Natural killer cell (primary cell): Measurements from ENCODE around the gene TMEM212. TPM values are rescaled to one million over a fixed set of nuclear protein-coding genes. Genes with fewer than 3 reads are reported as not detected.

Experiments used
- ATAC-seq, 3 donors: fragments of 150-1000 bp in 2 of 3; fragments of 200-7000 bp in 1 of 3; cut with Tn5 transposase; 1 replicate in 1 of 3; 2 replicates in 2 of 3; pipeline ENCODE4 v1.10.0; 2021; ENCODE audit warnings: mild to moderate bottlenecking in 2 of 3, moderate library complexity in 2 of 3
- DNase-seq, 2 donors: peaks; one replicate each; pipeline versions ENCODE4 v3.0.0 to v3.0.0-alpha.2; 2013 to 2021; ENCODE audit warnings: mixed read lengths in 1 of 2
- H3K27ac ChIP-seq: one replicate; pipeline ENCODE4 v1.5.1; 2013; ENCODE audit warnings: mild to moderate bottlenecking, low read length
- H3K27me3 ChIP-seq: one replicate; pipeline ENCODE4 v1.6.1; 2013; ENCODE audit warnings: low read length; ENCODE audit not compliant: control insufficient read depth, insufficient read depth
- H3K36me3 ChIP-seq: one replicate; pipeline ENCODE4 v1.6.1; 2013; ENCODE audit warnings: low read length; ENCODE audit not compliant: control insufficient read depth, insufficient read depth
- H3K4me1 ChIP-seq: one replicate; pipeline ENCODE4 v1.6.1; 2013; ENCODE audit warnings: low read length; ENCODE audit not compliant: control insufficient read depth, insufficient read depth
- H3K4me3 ChIP-seq: one replicate; pipeline ENCODE4 v1.5.1; 2013; ENCODE audit warnings: low read length
- H3K9me3 ChIP-seq: one replicate; pipeline ENCODE4 v1.6.1; 2013; ENCODE audit warnings: low read length; ENCODE audit not compliant: control insufficient read depth, insufficient read depth
- H3K27ac Mint-ChIP-seq, 2 donors: one replicate each; pipeline ENCODE4 v1.8.0; 2022; ENCODE audit warnings: mild to moderate bottlenecking in 2 of 2, mixed read lengths in 2 of 2, moderate library complexity in 1 of 2
- H3K27me3 Mint-ChIP-seq, 2 donors: one replicate each; pipeline ENCODE4 v1.8.0; 2022; ENCODE audit warnings: low read depth in 2 of 2, mixed read lengths in 2 of 2
- H3K36me3 Mint-ChIP-seq: one replicate; pipeline ENCODE4 v1.8.0; 2022; ENCODE audit warnings: mixed read lengths
- H3K4me1 Mint-ChIP-seq, 2 donors: one replicate each; pipeline ENCODE4 v1.8.0; 2022; ENCODE audit warnings: mixed read lengths in 2 of 2
- H3K4me3 Mint-ChIP-seq: one replicate; pipeline ENCODE4 v1.8.0; 2022; ENCODE audit warnings: mild to moderate bottlenecking, moderate library complexity, mixed read lengths
- H3K9me3 Mint-ChIP-seq, 2 donors: one replicate each; pipeline ENCODE4 v1.8.0; 2022; ENCODE audit warnings: mixed read lengths in 2 of 2
- WGBS: methylation state at CpG from one replicate; pipeline ENCODE4 v1.1.7; 2013; ENCODE audit warnings: missing lambda C conversion rate; ENCODE audit not compliant: insufficient coverage; 5-methylcytosine and 5-hydroxymethylcytosine counted together
- intact Hi-C: fragments of 100-400 bp; cut with micrococcal nuclease; formaldehyde crosslinking; loops from one replicate; pipeline ENCODE4 v1.14.2; 2022
- total RNA-seq, 4 donors: library from RNA; stranded (reverse); fragments of 120-200 nt in 1 of 4; gene quantifications; one replicate each; pipeline versions ENCODE4 v1.2.3 to v1.2.4, GENCODE V29; 2013 to 2022
- TF ChIP-seq, protein P1 (sequence below): fragments of 200-600 bp; IDR thresholded peaks from one replicate; pipeline ENCODE4 v1.8.0; 2022; ENCODE audit warnings: antibody characterized with exemption

Gene TMEM212
- total RNA-seq, 3 donors from 2014 or later (not counting 1 experiment from before 2014, with no cell fraction given) = not detected

DNA sequence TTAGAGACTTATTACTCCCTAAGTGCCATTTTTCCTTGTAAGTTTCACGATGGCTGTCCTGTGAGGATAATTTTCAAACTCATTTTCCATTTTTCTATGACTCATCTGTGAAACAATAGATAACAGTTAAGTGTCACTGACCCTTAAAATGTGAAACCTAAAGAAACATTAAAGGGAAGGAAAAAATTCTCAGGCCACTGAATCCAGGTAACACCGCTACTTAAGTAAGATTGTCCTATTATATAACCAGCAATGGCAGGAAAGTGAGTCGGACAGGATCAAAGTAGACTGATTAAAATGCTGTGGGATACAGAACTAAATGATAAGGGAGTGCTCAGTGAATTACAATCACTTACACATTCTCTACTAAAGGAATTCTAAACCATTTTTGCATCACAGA lies 45.3 kb upstream of the TMEM212 start:
- no peaks in the 10 kb centered on the region for H3K36me3 Mint-ChIP-seq
- no peak for ATAC-seq
- Histone ChIP-seq H3K4me1 (no peaks in the 10 kb centered on the region), H3K9me3 (no peaks in the 10 kb centered on the region), H3K4me3 (no peak overlapping the region), H3K27ac (no peak overlapping the region), H3K27me3 (no peaks in the 10 kb centered on the region), H3K36me3 (no peaks in the 10 kb centered on the region)
- 80% methylated on average over 1 of the region's 3 CpGs for WGBS
- no peaks in the 10 kb centered on the region for H3K4me1 Mint-ChIP-seq
- H3K27ac Mint-ChIP-seq = no peak overlapping the region
- no peak overlapping the region for H3K4me3 Mint-ChIP-seq
- H3K9me3 Mint-ChIP-seq = no peaks in the 10 kb centered on the region
- DNase-seq = no peak
- no peaks in the 10 kb centered on the region for H3K27me3 Mint-ChIP-seq
- TF ChIP-seq, protein P1, sequence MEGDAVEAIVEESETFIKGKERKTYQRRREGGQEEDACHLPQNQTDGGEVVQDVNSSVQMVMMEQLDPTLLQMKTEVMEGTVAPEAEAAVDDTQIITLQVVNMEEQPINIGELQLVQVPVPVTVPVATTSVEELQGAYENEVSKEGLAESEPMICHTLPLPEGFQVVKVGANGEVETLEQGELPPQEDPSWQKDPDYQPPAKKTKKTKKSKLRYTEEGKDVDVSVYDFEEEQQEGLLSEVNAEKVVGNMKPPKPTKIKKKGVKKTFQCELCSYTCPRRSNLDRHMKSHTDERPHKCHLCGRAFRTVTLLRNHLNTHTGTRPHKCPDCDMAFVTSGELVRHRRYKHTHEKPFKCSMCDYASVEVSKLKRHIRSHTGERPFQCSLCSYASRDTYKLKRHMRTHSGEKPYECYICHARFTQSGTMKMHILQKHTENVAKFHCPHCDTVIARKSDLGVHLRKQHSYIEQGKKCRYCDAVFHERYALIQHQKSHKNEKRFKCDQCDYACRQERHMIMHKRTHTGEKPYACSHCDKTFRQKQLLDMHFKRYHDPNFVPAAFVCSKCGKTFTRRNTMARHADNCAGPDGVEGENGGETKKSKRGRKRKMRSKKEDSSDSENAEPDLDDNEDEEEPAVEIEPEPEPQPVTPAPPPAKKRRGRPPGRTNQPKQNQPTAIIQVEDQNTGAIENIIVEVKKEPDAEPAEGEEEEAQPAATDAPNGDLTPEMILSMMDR = no peak
- intact Hi-C loops = no loop called here

DNA sequence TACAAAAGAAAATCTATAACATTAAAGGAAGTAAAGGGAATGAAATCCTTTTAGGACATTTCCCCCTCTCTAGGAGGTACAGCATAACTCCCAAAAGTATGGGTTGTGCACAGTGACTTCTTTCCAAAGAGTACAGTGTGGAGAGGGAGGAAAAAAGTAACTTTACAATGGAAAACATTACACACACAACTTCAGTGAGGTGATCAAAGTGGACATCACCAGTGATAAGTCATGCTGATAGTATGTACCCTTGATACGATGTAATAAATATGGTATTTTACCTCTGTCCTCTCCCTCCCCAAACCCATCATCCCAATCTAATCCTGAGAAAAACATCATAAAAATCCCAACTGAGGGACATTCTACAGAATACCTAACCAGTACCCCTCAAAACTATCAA lies 43.6 kb upstream of the TMEM212 start:
- WGBS = no CpG with 5 or more reads among the region's 1 CpG
- no peaks in the 10 kb centered on the region for H3K27me3 ChIP-seq
- H3K4me1 ChIP-seq = no peaks in the 10 kb centered on the region
- H3K9me3 ChIP-seq = no peaks in the 10 kb centered on the region
- Mint-ChIP-seq H3K27ac (no peak overlapping the region), H3K36me3 (no peaks in the 10 kb centered on the region), H3K9me3 (no peaks in the 10 kb centered on the region), H3K4me3 (no peak overlapping the region), H3K4me1 (no peaks in the 10 kb centered on the region), H3K27me3 (no peaks in the 10 kb centered on the region)
- no peaks in the 10 kb centered on the region for H3K36me3 ChIP-seq
- H3K4me3 ChIP-seq = no peak overlapping the region
- no peak overlapping the region for H3K27ac ChIP-seq
- TF ChIP-seq, protein P1 = no peak
- DNase-seq (no peak), ATAC-seq (no peak)
- intact Hi-C loops = no loop called here

DNA sequence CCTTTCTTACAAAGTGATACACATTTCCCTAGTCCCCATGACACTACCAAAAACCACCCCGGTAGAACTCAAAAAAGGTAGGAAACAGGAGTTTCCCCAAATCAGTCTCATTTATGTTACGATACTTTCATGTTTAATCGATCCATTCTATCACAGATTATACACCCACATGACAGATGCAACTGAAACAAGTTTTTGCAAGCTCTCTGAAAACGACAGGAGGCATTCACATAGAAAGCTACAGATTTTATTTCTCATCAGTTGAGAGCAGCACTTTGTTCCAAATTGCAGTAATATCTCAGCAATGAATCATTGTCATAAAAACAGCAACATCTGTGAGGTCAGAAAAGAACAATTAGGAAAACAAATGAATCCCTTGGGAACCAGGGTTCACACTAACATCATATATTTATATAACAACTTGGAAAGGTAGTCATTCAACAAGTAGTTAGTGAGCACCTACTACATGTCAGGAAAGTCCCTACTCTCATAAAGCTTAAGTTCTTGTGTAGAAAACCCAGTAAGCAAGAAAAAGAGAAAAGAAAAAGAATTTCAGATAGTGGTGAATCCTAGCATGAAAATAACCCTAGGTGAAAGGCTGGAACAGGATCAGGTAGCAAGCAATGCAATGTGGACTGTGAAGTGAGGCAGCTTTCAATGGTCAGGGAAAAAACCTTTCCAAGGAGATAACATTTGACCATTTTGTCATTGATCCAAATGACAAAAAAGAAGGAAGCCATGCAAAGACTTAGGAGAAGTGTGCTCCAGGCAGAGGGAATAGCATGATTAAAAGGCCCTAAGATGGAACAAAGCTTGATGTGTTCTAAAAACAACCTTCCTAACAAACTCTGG lies 41.2 kb upstream of the TMEM212 start:
- H3K36me3 Mint-ChIP-seq = no peaks in the 10 kb centered on the region
- intact Hi-C loops = no loop called here
- no peak overlapping the region for H3K27ac ChIP-seq
- WGBS = 92% methylated on average over 4 of the region's 4 CpGs
- TF ChIP-seq, protein P1 = no peak
- ATAC-seq (no peak), DNase-seq (no peak)
- no peak overlapping the region for H3K27ac Mint-ChIP-seq
- H3K9me3 Mint-ChIP-seq = no peaks in the 10 kb centered on the region
- H3K9me3 ChIP-seq = no peaks in the 10 kb centered on the region
- no peak overlapping the region for H3K4me3 Mint-ChIP-seq
- no peak overlapping the region for H3K4me3 ChIP-seq
- H3K36me3 ChIP-seq = no peaks in the 10 kb centered on the region
- peaks cover 6 to 7% of the 10 kb centered on the region in 2 donors for H3K4me1 Mint-ChIP-seq
- H3K27me3 ChIP-seq = no peaks in the 10 kb centered on the region
- no peaks in the 10 kb centered on the region for H3K27me3 Mint-ChIP-seq
- H3K4me1 ChIP-seq = no peaks in the 10 kb centered on the region

DNA sequence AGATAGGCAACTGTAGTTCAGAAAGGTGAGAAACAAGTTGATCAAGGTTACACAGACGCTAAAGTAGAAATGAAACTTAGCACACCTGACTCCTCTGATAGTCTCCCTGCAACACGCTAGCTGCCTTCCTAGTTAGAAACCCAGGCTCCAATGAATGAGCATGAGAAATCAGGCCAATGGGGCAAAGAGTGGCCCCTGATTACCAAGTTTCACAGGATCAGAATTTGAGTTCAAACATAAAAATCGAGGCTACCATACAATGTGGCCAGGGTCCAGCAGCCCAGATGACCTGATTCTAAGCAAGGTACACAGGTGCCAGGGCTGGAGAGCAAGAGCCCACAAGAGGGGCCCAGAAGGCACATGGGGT lies 40.6 kb upstream of the TMEM212 start:
- H3K4me1 ChIP-seq = no peaks in the 10 kb centered on the region
- ATAC-seq (no peak), DNase-seq (no peak)
- Mint-ChIP-seq H3K27ac (no peak overlapping the region), H3K9me3 (no peaks in the 10 kb centered on the region), H3K36me3 (no peaks in the 10 kb centered on the region), H3K27me3 (no peaks in the 10 kb centered on the region), H3K4me1 (peaks cover 10 to 13% of the 10 kb centered on the region in 2 donors), H3K4me3 (no peak overlapping the region)
- H3K9me3 ChIP-seq = no peaks in the 10 kb centered on the region
- H3K27me3 ChIP-seq = no peaks in the 10 kb centered on the region
- H3K27ac ChIP-seq = no peak overlapping the region
- WGBS = 82% methylated on average over 3 of the region's 3 CpGs
- TF ChIP-seq, protein P1 = no peak
- H3K36me3 ChIP-seq = no peaks in the 10 kb centered on the region
- intact Hi-C loops = no loop called here
- no peak overlapping the region for H3K4me3 ChIP-seq
